ENCODE measurements around the gene SIRT5.

SIRT5 gene

DNA sequence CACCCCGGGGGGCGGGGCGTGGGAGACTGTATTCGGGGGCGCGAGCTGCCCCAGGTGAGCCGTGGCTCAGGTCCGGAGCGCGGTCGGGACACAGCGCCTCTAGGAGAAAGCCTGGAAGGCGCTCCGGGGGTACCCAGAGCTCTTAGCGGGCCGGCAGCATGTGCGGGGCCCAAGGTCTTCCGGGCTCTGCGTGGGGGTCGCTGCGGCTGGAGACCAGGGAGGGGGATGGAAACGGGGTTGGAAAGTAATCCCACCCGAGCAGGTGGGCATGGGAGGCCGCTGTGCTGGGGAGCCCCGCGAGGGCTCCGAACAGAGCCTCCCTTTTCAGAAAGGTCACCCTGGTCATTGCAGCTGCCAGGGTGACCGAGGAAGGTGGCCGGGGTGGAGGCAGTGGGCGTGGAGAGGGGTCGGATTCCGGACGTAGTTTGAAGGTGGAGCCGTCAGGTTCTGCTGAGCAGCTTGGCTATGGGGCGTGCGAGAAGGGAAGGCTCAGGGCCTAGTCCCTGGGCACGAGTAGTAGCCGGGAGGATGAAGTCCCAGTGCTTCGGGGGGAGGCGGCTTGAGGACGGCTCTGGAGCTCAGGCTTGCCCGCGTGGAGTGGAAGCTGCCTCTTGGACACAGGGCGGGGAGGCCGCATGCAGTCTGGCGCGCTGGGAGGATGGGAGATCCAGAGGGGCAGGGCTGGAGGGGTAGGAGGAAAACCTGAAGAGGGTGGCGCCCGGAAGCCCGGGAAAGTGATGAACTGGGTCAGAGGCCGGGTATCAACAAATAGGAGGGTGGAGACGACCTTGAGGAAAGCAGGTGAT, at the start of gene SIRT5:
Gene SIRT5 (plus strand): TSS at position 31 of the 806 bp plus-strand sequence. CDS start 9,510 bp downstream, outside the sequence.
- peak; percentile 82 for DNase-seq

DNA sequence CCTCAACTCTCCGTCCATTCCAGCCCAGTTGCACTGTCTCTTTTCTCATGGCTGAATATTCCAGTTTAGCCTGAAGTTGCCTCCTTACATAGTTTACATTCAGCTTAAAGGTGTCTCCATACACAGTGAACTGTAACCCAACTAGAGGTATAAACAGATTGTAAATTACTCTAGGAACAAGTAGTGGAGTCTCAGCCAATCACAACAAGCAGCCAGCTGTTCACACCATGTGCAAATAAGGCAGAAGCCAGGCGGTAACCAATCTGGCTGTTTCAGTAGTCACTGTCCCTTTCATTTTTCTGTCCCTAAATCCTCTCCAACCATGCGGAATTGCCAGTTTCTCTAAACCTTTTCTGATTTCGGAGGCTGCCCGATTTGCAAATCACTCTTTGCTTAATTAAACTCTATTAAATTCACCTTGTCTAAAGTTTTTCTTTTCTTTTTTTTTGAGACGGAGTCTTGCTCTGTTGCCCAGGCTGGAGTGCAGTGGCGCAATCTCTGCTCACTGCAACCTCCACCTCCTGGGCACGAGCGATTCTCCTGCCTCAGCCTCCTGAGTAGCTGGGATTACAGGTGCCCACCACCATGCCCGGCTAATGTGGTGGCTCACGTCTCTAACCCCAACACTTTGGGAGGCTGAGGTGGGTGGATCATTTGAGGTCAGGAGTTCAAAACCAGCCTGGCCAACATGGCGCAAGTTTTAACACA, 49.4 kb upstream of the SIRT5 start:
- DNase-seq, result no peak

DNA sequence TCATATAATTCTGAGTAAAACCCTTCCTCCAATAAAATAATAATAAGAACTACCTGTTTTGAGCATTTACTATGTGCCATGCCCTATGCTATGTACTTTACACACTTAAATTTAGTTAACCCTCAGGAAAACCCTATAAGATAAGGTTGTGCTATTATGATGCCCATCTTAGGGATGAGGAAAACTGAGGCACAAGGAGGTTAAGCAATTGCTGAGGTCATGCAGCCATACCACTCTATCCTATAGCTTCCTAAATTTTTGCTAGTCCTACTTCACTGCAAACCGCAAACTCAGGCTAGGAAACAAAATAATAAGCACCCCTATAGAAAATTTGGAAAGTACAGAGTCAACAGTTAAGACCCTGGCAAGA, 48.1 kb upstream of the SIRT5 start:
- DNase-seq, result no peak

DNA sequence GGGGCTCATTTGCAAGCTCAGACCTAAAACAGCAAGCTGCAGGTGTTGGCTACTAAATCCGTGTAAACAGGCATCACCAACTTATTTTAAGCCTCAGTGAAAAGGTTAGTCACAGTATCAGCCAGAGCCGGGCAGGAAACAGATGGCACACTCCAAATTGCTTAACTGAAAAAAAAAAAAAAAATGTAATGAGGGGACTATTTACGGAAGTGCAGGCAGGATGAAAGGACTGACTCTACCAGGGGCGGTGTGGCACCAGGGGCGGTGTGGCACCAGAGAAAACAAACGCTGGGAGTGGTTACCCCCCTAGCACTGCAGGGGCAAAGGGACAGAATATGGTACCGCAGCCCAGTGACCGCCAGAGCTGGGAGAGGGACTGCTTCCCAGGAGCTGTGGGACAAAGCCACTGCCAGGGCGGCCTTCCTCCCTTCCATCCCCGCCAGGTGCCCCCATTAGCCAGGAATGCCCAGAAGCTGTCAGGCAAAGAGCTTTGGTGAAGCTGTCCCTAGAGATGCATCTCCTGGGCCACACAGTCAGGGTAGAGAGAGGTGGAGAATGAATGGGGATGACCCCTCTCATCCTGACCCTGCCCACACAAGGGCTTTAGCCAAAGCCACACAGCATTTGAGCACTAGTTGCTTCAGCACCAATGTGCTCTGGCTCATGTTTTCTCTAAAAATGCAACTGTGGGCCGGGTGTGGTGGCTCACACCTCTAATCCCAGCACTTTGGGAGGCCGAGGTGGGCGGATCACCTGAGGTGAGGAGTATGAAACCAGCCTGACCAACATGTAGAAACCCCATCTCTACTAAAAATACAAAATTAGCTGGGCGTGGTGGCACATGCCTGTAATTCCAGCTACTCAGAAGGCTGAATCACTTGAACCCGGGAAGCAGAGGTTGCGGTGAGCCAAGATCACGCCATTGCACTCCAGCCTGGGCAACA, 47.4 kb upstream of the SIRT5 start:
- peak; percentile 23 for DNase-seq

DNA sequence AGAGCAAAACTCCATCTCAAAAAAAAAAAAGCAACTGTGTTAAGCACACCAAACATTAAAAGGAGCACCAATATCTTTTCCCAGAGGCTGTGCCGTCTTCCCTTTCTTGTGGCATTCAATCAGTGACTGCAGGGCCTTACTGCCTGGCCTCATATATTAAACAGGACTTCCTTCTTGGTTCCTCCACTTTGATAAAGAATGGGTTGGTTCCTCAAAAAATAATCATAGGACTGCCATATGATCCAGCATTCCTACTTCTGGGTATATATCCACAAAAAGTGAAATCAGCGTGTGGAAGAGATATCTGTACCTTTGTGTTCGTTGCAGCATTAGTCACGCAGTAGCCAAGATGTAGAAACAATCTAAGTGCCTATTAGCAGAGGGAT, 46.7 kb upstream of the SIRT5 start:
- DNase-seq, result no peak

DNA sequence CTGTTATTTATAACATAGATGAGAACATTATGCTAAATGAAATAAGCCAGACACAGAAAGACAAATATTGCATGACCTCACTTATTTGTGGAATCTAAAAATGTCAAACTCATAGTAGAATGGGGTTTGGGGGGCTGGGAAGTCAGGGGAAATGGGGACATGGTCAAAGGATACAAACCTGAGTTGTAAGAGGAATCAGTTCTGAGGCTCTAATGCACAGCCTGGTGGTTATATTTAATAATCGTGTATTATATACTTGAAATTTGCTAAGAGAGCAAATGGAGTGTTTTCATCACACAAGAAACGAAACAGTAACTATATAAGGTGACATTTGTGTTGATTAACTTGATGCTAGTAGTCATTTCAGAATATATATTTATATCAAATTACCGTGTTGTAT, 46.2 kb upstream of the SIRT5 start:
- no peak for DNase-seq

DNA sequence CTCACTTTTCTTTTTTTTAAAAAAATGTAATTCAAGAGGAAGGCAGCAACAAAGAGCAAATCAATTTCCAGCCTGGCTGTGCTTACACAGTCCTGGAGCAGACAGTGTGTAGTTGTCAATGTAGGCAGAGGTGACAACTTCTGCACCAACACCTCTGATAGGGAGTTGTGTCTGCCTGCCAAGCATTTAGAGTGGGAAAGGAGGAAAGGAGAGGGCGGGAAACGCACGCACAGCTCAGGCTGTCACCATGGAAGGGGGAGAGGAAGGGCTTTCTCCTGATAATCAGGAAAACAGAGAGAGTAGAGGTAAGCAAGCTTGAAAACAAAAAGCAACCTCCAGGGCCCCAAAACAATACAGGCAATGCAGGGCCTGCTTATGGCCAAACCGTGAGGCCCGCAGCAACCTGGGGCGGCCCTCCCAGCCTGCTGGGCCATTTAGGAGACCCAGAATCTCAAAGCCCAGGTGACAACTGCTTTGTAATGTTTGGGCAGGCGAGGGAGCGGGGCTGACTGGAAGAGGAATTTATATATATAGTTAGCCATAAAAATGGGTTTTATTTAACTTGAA, 45.5 kb upstream of the SIRT5 start:
- DNase-seq, result no peak

DNA sequence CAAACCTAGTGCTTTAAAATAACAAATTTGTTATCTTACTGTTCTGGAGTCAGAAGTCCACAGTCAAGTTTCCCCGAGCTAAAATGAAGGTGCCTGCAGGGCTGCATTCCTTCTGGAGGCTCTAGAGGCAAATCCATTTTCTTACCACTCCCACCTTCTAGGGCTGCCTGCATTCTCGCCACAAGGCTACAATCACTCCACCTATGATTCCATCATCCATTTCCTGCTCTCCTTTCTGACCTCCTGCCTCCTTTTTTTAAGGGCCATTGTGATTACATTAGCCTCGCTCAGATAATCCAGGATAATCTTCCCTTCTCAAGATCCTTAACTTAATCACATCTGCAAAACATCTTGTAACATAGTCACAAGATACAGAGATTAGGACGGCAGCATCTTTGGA, 42.4 kb upstream of the SIRT5 start:
- DNase-seq, result no peak

DNA sequence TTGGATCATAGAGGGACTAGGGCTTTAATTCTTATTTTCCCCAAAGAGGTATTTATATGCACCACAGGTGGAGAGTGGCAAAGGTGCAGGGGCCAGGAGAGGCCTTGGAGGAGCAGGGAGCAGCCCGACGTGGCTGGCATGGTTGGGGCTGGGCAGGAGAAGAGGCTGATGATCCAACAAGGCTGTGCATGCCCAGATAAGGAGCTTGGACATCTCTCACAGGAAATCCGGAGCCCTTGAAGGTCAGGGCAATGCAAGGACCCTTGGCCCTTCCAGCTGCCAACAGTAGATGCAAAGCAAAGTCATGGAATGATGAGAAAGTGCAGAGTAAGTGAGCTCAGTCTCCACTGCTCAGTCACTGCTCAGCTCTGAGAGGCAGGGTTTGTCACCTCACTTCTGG, 39.9 kb upstream of the SIRT5 start:
- DNase-seq, result no peak

DNA sequence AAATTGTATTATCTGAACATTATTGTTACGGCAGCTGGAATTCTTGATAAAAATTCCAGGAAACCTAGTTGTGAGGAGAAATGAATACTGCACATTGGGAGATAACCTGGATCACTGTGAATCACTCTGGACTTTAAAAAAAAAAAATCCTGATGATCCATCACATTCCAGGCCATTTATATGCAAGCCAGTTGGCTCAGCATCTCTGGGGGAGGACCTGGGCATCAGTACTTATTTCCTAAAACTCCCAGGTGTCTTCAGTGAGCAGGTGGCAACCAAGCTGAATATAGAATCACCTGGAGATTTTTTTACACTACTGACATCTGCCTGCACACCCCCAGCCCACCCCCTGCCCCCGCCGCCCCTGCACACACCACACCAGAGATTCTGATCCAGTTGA, 39.1 kb upstream of the SIRT5 start:
- DNase-seq, result no peak

DNA sequence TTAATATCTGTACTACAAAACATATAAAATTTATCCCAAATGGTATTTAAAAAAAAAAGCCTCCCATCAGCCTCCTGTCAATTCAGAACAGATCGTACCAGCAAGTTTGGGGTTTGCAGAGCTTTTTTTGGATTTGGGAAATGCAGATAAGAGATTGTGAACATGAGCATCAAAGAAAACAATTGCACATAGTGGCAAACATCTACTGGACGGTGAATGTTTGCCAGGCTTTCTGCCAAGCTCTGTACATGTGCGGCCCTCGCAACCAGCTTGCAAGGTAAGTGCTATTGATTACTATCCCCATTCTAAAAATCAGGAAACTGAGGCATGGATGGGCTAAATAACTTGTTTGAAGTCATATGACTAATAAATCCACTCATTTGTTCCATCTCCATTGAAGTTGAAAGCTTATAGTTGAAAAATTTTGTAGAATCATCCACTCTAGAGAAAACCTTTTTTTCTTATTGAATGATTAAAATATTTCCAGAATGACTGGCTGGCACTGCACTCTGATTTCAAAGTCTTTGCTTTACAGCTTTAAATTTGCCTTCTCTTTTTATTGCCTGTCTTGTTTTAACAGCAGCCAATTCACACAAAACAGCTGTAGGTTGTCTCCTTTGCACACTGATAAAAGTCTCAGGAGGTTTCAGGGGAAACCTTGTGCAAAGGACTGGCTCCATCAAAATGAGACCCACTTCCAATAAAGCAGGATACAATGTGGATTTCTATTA, 37.4 kb upstream of the SIRT5 start:
- no peak for DNase-seq

DNA sequence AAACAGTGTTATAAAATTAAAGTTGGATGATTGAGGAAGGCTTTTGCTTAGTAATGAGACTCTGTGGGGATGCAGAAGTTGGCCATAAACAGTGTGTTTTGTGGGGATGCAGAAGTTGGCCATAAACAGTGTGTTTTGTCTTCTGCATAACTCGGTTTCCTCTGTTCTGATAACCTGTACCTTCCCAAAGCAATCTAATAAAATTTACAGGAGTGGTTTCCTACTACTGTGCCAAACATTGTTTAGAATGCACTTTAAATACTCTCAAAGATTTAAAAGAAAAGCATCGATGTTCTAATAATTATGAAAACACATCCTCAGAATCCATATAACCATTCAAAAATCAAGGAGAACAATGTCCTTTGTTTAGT, 36.9 kb upstream of the SIRT5 start:
- DNase-seq, result no peak

DNA sequence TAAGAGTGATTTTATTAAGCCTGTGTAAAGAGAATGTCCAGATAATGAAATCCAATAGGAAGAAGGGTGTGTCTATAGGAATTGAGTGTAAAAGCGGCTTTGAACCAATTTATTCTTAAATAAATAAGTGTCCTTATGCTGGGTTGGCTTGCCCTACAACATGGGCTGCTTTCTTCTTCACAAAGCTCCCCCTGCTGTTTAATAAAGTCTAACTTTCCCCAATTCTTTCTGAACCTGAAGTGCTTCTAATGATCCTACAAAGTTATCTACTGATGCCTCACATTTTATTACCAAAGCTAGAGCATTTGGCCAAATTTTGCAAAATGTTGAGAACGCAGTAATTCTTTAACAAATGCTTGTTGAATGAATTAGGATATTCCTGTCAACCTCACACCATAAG, 36.3 kb upstream of the SIRT5 start:
- peak; percentile 54 for DNase-seq

DNA sequence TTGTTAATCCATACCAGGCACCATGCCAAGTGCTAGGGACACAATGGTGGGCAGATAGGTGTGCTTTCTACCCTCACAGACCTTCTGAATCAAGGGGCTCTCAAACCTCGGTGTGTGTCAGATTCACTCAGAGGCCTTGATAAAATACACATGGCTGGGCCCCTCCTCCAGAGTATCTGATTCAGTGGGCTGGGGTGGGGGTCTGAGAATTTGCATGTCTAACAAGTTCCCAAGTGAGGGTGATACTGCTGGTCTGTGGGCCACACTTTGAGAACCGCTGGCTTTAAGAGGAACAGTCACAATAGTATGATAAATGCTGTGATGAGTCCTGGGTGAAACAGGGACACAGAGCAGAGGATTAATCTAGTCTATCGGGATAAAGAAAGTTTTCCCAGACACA, 35.8 kb upstream of the SIRT5 start:
- no peak for DNase-seq

DNA sequence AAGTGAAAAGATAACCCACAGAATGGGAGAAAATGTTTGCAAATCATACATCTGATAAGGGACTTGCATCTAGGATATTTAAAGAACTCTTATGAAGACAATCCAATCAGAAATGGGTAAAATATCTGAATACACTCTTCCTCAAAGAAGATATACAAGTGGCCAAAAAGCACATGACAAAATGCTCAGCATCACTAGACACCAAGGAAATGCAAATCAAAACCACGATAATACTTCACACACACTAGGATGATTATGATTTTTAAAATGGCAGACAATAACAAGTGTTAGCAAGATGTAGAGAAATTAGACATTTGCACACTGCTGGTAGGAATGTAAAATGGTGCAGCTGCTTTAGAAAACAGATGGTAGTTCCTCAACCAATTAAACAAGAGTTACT, 34.8 kb upstream of the SIRT5 start:
- DNase-seq, result no peak

DNA sequence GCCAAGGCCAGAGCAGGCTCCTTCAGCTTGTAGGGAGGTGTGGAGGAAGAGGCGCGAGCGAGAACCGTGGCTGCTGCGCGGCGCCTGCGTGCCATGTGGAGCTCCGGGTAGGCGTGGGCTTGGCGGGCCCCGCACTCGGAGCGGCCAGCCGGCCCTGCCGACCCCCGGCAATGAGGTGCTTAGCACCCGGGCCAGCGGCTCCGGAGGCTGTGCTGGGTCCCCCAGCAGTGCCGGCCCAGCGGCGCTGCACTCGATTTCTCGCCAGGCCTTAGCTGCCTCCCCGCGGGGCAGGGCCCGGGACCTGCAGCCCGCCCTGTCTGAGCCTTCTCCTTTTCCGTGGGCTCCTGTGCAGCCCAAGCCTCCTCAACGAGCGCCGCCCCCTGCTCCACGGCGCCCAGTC, 32.9 kb upstream of the SIRT5 start:
- DNase-seq, result no peak

DNA sequence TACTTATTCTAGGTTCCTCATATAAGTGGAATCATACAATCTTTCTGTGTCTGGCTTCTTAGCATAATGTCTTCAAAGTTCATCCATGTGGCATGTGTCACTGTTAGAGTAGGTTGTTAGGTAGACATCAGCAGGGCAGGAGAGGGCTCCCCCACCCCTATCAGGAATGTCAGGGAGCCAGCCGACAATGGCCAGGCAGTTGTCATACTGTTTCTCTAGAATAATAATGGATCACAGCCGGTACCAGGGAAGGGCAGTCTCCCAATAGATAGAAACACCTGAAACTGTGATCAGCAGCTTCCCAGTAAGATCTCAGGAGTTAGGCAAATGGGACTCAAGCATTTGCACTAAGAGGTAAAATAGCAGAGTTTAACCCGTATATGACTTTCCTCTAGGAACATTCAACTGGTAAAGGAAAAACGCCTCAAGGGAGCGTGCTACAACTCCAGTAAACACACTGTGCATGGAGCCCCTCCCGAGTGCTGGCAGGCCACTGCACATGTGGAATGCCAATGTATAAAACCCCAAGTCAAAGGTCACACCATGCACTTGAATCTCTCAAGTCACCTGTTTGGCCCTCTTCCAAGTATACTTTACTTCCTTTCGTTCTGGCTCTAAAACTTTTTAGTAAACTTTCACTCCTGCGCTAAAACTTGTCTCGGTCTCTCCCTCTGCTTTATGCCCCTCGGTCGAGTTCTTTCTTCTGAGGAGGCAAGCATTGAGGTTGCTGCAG, 29.8 kb upstream of the SIRT5 start:
- DNase-seq, result no peak

DNA sequence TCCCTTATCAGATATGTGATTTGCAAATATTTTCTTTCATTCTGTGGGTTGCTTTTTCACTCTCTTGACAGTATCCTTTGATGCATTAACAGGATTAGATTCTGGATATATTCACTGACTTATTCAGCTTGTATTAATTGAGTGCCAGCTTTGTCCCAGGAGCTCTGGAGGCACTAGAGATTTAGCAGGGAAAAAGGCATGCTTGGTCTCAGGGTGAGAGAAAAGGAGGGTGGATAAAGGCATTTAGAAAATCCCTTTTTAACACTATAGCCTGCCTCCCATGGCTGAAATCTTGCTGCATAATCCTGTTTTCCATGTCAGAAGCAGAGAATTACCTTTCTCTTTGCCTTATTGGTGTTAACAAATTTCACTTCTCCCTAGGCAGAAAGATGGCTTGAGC, 28.5 kb upstream of the SIRT5 start:
- DNase-seq, result no peak

DNA sequence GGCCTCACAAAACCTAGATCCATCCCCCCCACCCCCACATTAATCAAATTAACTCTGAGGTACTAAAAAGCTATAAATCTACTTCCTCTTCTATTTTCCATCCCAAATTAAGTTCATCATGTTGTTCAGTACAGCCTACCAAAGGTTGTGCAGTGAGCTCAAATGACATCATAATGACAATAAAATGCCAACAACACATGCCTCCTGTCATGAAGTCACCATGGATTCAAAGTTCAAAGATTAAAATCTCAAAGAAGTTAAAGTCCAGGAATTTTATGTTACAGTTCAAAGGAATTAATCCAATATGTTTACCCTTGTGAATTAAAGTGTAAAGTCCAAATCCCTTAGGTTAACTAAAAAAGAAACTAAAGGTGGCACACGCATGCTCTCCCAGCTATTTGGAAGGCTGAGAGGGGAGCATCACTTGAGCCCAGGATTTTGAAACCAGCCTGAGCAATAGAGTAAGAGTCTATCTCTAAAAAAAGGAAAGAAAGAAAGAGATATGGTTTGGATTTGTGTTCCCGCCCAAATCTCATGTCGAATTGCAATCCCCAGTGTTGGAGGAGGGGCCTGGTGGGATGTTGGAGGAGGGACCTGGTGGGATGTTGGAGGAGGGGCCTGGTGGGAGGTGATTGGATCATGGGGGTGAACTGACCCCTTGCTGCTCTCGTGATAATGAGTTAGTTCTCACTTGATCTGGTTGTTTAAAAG, 25.7 kb upstream of the SIRT5 start:
- no peak for DNase-seq

DNA sequence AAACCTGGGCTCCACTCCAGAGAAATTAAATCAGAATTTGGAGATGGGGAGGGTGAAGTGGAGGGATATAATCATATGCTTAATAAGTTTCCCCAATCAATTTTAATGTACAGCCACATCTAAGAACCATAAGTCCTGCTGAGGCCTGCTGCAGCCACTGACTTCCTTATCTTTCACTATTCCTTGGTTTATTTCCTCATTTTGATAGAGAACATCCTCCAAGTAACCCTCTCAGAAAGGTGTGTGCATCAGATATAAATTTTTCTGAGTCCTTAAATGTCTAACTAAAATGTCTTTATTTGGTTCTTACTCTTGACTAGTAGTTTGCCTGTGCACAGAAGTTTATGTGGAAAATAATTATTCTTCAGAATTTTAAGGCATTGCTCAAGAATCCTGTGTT, 23.7 kb upstream of the SIRT5 start:
- no peak for DNase-seq

DNA sequence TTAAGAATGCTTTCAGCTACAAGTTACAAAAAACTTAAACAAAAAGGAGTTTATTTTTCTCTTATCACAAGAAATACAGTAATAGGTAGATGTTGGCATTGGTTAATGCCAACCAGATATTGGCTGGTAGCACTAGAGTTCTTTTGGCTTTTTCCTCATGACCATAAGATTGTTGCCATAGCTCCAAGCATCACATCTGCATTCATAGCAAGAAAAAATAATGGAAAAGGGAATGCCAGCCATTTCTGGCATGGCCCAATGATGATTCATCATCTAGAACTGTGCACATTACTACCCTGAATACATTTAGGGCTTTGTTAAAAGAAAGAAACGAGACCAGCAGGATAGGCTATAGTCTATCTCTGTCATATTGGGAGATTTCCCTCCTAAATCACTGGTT, 20.8 kb upstream of the SIRT5 start:
- DNase-seq, result no peak
